Heart left ventricle (tissue), 13 donors: ENCODE data around the gene HS1BP3.

Experiments
- CTCF ChIP-seq, 12 donors: fragments of 200-600 bp; sonication (generic) in 4 of 12; IDR thresholded peaks; one replicate each; pipeline versions ENCODE4 v1.5.0 to v1.8.0; 2018 to 2022; ENCODE audit warnings: antibody characterized with exemption in 12 of 12, mild to moderate bottlenecking in 5 of 12
- POLR2A ChIP-seq, 2 donors: fragments of 450-650 bp; IDR thresholded peaks; one replicate each; pipeline ENCODE4 v1.6.1; 2017; ENCODE audit warnings: antibody characterized with exemption in 2 of 2, mild to moderate bottlenecking in 2 of 2, moderate library complexity in 2 of 2
- donor health status: ischemic (EF 13 %, LVEDD 7.1; RV severe dilation, severe dysfunction).
- donor health status: DM: no; HTN: yes; CAD: no.
- donor health status: DM: no; HTN: no; CAD: no.
- donor health status: ischemic (EF 25% LVEDD 6.9; RV normal size, moderate dysfunction).
- donor health status: ischemic (EF 25% LVEDD 5.7; RV mildly dilated, moderate dysfunction).
- donor health status: ischemic (EF 35%, LVEDD 5.7; RV mildly dilated, moderate dysfunction).
- donor health status: nonischemic (EF 11% LVEDD 7.7; RV severe dilation, severe dysfunction).
- donor health status: DM: yes; HTN: yes; CAD: no.
- donor health status: PGD.
- donor health status: ischemic (EF 29% LVEDD 5.4; RV normal size, mild dysfunction).
- donor health status: nonischemic (EF 23%, LVEDD 6.1; RV moderate dilation, normal function).

DNA sequence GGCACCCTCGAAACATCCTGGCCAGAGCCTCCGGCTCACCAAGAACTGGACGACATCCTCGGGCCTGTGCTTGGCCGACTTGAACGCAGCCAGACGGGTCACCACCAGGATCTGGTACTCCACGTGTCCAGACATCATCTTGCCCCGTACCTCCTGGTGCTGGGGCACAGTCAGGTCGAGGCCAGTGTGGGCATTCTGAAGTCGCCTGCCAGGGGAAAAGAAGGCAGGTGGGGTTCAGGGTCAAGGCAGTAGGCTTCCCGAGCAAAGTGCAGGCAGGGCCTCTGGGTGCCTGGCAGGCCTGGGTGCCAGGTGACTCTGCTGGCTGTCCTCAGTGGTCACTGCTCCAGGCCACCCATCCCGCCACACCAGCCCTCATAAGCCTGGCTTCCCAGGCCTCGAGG lies 5.6 kb downstream of the HS1BP3 start:
- TF ChIP-seq POLR2A (IDR thresholded peaks at IDR 0.05) (no peak), CTCF (IDR thresholded peaks at IDR 0.05) (no peak)
